HepG2 (cell line): ENCODE measurements around the gene CSNK1G3. TPM values are rescaled to one million over a fixed set of nuclear protein-coding genes. Genes with fewer than 3 reads are reported as not detected.

Experiments
- ATAC-seq: fragments of 200-7000 bp; cut with Tn5 transposase; 3 replicates; pipeline ENCODE4 v1.9.1; 2020; ENCODE audit warnings: mild to moderate bottlenecking, moderate library complexity
- BruUV-seq: library from RNA; stranded (reverse); fragments of 400-500 nt; replicated peaks from 2 replicates; lab custom pipeline; 2021; lab: Mats Ljungman, UMichigan
- CTCF ChIA-PET: fragments of 300-600 bp; formaldehyde crosslinking; extraction: SDS; loops from one replicate; lab custom pipeline; 2021; ENCODE audit warnings: low total read pairs, inconsistent platforms, low intra/inter-chr PET ratio; lab: Yijun Ruan, JAX
- POLR2A ChIA-PET: fragments of 350-600 bp; sonication (Branson Sonifier 250); formaldehyde crosslinking; loops from one replicate; lab custom pipeline; 2020; ENCODE audit warnings: antibody characterized with exemption, inconsistent platforms; lab: Yijun Ruan, JAX
- DNase-seq: peaks from one replicate; pipeline ENCODE4 v3.0.0-alpha.2; 2015; ENCODE audit warnings: low spot score
- FAIRE-seq: peaks from 3 replicates; lab custom pipeline; 2011; peaks lifted over from hg19 to GRCh38; lab: Jason Lieb, UNC
- H2AFZ ChIP-seq: one replicate; pipeline ENCODE4 v1.6.1; 2011; ENCODE audit warnings: low read length, inconsistent platforms
- H3K27ac ChIP-seq: fragments of 300-600 bp; 3 replicates; pipeline ENCODE4 v1.8.0; 2011; ENCODE audit warnings: mixed run types, mild to moderate bottlenecking, mixed read lengths, low read length, inconsistent platforms; ENCODE audit not compliant: insufficient read depth; ENCODE audit errors: extremely low read length
- H3K27me3 ChIP-seq, 2 experiments: fragments of 200-600 bp in 1 of 2; 2 replicates in 1 of 2; 3 replicates in 1 of 2; pipeline versions ENCODE4 v1.6.0 to v1.8.0; 2011; ENCODE audit warnings: low read length in 2 of 2, mild to moderate bottlenecking in 2 of 2, moderate library complexity in 2 of 2, inconsistent platforms in 1 of 2; ENCODE audit not compliant: insufficient read depth in 2 of 2, control insufficient read depth in 1 of 2
- H3K36me3 ChIP-seq, 2 experiments: fragments of 200-600 bp in 1 of 2; replicated peaks in 1 of 2; 2 replicates in 1 of 2; 3 replicates in 1 of 2; pipeline versions ENCODE4 v1.5.1 to v1.8.0; 2011; ENCODE audit warnings: low read length in 2 of 2, inconsistent platforms in 1 of 2; ENCODE audit not compliant: insufficient read depth in 2 of 2, control insufficient read depth in 1 of 2
- H3K4me1 ChIP-seq: 2 replicates; pipeline ENCODE4 v1.5.1; 2012; ENCODE audit warnings: low read length, inconsistent platforms; ENCODE audit not compliant: insufficient read depth
- H3K4me2 ChIP-seq: 2 replicates; pipeline ENCODE4 v1.6.0; 2011; ENCODE audit warnings: low read depth, low read length, inconsistent platforms
- H3K4me3 ChIP-seq, 3 experiments: fragments of 200-600 bp in 1 of 3; sonication (generic), shearing (Covaris generic) in 1 of 3; replicated peaks in 1 of 3; 2 replicates each; pipeline ENCODE4 v1.5.1; 2011 to 2016; ENCODE audit warnings: low read length in 3 of 3, inconsistent platforms in 2 of 3, low read depth in 2 of 3, mild to moderate bottlenecking in 2 of 3, control low read depth in 1 of 3, mixed read lengths in 1 of 3; ENCODE audit not compliant: insufficient read depth in 1 of 3
- H3K79me2 ChIP-seq: one replicate; pipeline ENCODE4 v1.6.1; 2011; ENCODE audit warnings: low read length, inconsistent platforms; ENCODE audit not compliant: insufficient read depth
- H3K9ac ChIP-seq: 2 replicates; pipeline ENCODE4 v1.6.0; 2011; ENCODE audit warnings: mild to moderate bottlenecking, low read depth, low read length, inconsistent platforms; ENCODE audit not compliant: insufficient read depth
- H3K9me3 ChIP-seq: 2 replicates; pipeline ENCODE4 v1.5.1; 2012; ENCODE audit warnings: mild to moderate bottlenecking, low read length
- H4K20me1 ChIP-seq: 2 replicates; pipeline ENCODE4 v1.6.0; 2011; ENCODE audit warnings: inconsistent platforms, mild to moderate bottlenecking, low read length, moderate library complexity; ENCODE audit not compliant: insufficient read depth
- AKAP8 ChIP-seq: sonication (generic); formaldehyde crosslinking; IDR thresholded peaks from 2 replicates; pipeline ENCODE4 v1.5.1; 2020; ENCODE audit warnings: mild to moderate bottlenecking, missing genetic modification reagents
- HDAC1 ChIP-seq: sonication (generic); formaldehyde crosslinking; IDR thresholded peaks from 2 replicates; pipeline ENCODE4 v1.5.1; 2020; ENCODE audit warnings: mild to moderate bottlenecking, missing genetic modification reagents
- HDAC6 ChIP-seq: fragments of 200-600 bp; sonication (generic); IDR thresholded peaks from 2 replicates; pipeline ENCODE4 v1.7.0; 2017; ENCODE audit warnings: mild to moderate bottlenecking, antibody characterized with exemption, low read length, low read depth
- KAT8 ChIP-seq: IDR thresholded peaks from 2 replicates; pipeline ENCODE4 v1.6.1; 2016; ENCODE audit warnings: missing genetic modification reagents, missing compliant biosample characterization
- NCOA2 ChIP-seq: sonication (generic); formaldehyde crosslinking; IDR thresholded peaks from 2 replicates; pipeline ENCODE4 v1.8.0; 2022; ENCODE audit warnings: inconsistent platforms
- POLR2AphosphoS5 ChIP-seq: IDR thresholded peaks from 2 replicates; pipeline ENCODE4 v1.6.1; 2012; ENCODE audit warnings: low read depth, low read length
- ZNF569 ChIP-seq: sonication (generic); formaldehyde crosslinking; IDR thresholded peaks from 2 replicates; pipeline ENCODE4 v1.5.0; 2020; ENCODE audit warnings: mild to moderate bottlenecking, missing genetic modification reagents, moderate library complexity, borderline replicate concordance
- ZNF777 ChIP-seq: sonication (generic); formaldehyde crosslinking; IDR thresholded peaks from 2 replicates; pipeline ENCODE4 v1.4.0; 2020; ENCODE audit warnings: missing genetic modification reagents
- WGBS: methylation state at CpG from one replicate; pipeline ENCODE4 v1.1.6; 2017; ENCODE audit warnings: low lambda C conversion rate; 5-methylcytosine and 5-hydroxymethylcytosine counted together
- in situ Hi-C: cut with HindIII; loops from 2 replicates; pipeline ENCODE4 v1.10.0; 2017; ENCODE audit warnings: low pct_unique_long_range_greater_than_20kb; ENCODE audit not compliant: extremely low pct_ligation_motif_present
- intact Hi-C: fragments of 100-400 bp; cut with micrococcal nuclease; formaldehyde crosslinking; loops from one replicate; pipeline ENCODE4 v1.10.0; 2022; ENCODE audit not compliant: unreplicated experiment
- polyA plus RNA-seq, 8 experiments: library from polyadenylated mRNA; depleted of rRNA in 3 of 8; stranded (reverse) in 7 of 8; unstranded in 1 of 8; fragments of >200 nt; fragmentation: Illumina TruSeq in 4 of 8; extraction: Trizol in 4 of 8; gene quantifications; 2 replicates each; pipeline versions ENCODE4 v1.2.1 to v1.2.3, GENCODE V29; 2011 to 2016; ENCODE audit warnings: low read depth in 4 of 8, missing spikeins in 1 of 8, mixed read lengths in 1 of 8; ENCODE audit not compliant: insufficient read depth in 1 of 8
- total RNA-seq, 5 experiments: library from RNA; depleted of rRNA; stranded (reverse); fragments of >200 nt; fragmentation: Illumina TruSeq; extraction: Trizol; gene quantifications; 2 replicates each; pipeline ENCODE4 v1.2.3, GENCODE V29; 2016; ENCODE audit warnings: low read depth in 1 of 5
- TF ChIP-seq, protein P1 (sequence below): sonication (generic); formaldehyde crosslinking; IDR thresholded peaks from 2 replicates; pipeline ENCODE4 v1.5.1; 2020; ENCODE audit warnings: mild to moderate bottlenecking, missing genetic modification reagents, borderline replicate concordance
- TF ChIP-seq, protein P2 (sequence below): sonication (generic); formaldehyde crosslinking; IDR thresholded peaks from 2 replicates; pipeline ENCODE4 v1.5.1; 2020; ENCODE audit warnings: missing genetic modification reagents, mild to moderate bottlenecking, borderline replicate concordance

Gene CSNK1G3
- total and polyA plus RNA-seq, 2 of the 13 experiments (the other 11 are each of a cell fraction or from before 2014, with no cell fraction given), result 11.3 to 31.5 TPM

DNA sequence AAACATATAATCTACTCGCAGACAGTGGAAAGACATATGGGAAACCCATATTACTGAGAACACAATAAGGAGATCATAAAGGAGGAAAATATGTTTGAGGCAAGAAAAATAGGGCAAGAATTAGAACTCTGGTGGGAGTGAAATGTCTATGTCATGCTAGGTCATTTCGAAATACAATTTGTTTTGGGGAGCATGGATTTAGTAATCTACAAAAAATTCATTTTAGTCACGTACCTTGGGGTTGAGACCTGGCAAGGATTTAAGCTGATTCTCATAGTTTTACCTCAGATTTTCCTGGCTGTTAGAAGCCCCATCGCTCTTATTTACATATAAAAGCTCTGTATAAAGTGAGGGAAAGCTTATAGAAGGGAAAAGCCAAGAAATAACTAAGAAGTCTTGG is 11.5 kb upstream of the CSNK1G3 start:
- H3K4me3 ChIP-seq, result no peak overlapping the region
- FAIRE-seq (no peak), DNase-seq (no peak), ATAC-seq (no peak)
- no peaks in the 10 kb centered on the region; a peak in 2 of 5 replicates for H3K27me3 ChIP-seq
- WGBS, result 8% methylated on average over 4 of the region's 4 CpGs
- H4K20me1 ChIP-seq, result no peaks in the 10 kb centered on the region
- in situ Hi-C loops (no loop called here), intact Hi-C loops (no loop called here)
- no peak overlapping the region for H3K9ac ChIP-seq
- H3K4me1 ChIP-seq, result no peaks in the 10 kb centered on the region
- ChIA-PET POLR2A (interaction anchor here (0.9 kb wide), 1 partner anchor 11 kb away, joined by 3 read pairs; the partner anchor contains the start of gene CSNK1G3), CTCF (no interaction called here)
- H3K79me2 ChIP-seq, result no peaks in the 10 kb centered on the region
- TF ChIP-seq POLR2AphosphoS5 (no peak), HDAC1 (CRISPR knock-in tag) (no peak), HDAC6 (no peak), NCOA2 (CRISPR knock-in tag) (no peak)
- no peak overlapping the region for H3K4me2 ChIP-seq
- no peak overlapping the region for H2AFZ ChIP-seq
- H3K9me3 ChIP-seq, result no peaks in the 10 kb centered on the region
- no TSS peak for BruUV-seq
- no peak overlapping the region for H3K27ac ChIP-seq
- H3K36me3 ChIP-seq, result no peaks in the 10 kb centered on the region

DNA sequence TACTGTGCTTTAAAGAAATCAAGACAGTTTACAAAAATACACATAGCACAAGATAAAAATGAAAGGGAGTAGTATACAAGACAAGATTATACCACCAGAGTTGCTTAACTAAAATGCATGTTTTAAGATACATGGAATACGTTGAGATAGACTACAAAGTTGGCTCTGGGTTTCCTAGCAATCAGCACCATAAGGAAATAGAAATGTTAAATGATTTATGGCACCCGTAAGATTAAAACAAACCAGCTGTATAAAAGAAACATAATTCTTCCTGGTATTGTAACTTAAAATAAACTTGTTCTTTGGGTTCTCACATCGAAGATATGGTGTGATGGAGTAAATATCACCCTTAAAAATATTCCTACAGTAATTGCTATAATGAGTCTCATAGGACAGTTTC is 9.9 kb upstream of the CSNK1G3 start:
- TF ChIP-seq, protein P1, sequence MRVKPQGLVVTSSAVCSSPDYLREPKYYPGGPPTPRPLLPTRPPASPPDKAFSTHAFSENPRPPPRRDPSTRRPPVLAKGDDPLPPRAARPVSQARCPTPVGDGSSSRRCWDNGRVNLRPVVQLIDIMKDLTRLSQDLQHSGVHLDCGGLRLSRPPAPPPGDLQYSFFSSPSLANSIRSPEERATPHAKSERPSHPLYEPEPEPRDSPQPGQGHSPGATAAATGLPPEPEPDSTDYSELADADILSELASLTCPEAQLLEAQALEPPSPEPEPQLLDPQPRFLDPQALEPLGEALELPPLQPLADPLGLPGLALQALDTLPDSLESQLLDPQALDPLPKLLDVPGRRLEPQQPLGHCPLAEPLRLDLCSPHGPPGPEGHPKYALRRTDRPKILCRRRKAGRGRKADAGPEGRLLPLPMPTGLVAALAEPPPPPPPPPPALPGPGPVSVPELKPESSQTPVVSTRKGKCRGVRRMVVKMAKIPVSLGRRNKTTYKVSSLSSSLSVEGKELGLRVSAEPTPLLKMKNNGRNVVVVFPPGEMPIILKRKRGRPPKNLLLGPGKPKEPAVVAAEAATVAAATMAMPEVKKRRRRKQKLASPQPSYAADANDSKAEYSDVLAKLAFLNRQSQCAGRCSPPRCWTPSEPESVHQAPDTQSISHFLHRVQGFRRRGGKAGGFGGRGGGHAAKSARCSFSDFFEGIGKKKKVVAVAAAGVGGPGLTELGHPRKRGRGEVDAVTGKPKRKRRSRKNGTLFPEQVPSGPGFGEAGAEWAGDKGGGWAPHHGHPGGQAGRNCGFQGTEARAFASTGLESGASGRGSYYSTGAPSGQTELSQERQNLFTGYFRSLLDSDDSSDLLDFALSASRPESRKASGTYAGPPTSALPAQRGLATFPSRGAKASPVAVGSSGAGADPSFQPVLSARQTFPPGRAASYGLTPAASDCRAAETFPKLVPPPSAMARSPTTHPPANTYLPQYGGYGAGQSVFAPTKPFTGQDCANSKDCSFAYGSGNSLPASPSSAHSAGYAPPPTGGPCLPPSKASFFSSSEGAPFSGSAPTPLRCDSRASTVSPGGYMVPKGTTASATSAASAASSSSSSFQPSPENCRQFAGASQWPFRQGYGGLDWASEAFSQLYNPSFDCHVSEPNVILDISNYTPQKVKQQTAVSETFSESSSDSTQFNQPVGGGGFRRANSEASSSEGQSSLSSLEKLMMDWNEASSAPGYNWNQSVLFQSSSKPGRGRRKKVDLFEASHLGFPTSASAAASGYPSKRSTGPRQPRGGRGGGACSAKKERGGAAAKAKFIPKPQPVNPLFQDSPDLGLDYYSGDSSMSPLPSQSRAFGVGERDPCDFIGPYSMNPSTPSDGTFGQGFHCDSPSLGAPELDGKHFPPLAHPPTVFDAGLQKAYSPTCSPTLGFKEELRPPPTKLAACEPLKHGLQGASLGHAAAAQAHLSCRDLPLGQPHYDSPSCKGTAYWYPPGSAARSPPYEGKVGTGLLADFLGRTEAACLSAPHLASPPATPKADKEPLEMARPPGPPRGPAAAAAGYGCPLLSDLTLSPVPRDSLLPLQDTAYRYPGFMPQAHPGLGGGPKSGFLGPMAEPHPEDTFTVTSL (CRISPR knock-in tag), result no peak
- TF ChIP-seq ZNF569 (CRISPR knock-in tag), result no peak
- no peak for TF ChIP-seq AKAP8
- TF ChIP-seq, protein P2, sequence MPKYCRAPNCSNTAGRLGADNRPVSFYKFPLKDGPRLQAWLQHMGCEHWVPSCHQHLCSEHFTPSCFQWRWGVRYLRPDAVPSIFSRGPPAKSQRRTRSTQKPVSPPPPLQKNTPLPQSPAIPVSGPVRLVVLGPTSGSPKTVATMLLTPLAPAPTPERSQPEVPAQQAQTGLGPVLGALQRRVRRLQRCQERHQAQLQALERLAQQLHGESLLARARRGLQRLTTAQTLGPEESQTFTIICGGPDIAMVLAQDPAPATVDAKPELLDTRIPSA (CRISPR knock-in tag), result no peak
- no peak for TF ChIP-seq KAT8 (CRISPR knock-in tag)
- no peak for TF ChIP-seq ZNF777 (CRISPR knock-in tag)
- Histone ChIP-seq H3K4me3 (no peak overlapping the region), H3K27ac (no peak overlapping the region), H3K4me2 (no peak overlapping the region), H3K4me1 (no peaks in the 10 kb centered on the region), H4K20me1 (no peaks in the 10 kb centered on the region), H3K27me3 (no peaks in the 10 kb centered on the region; a peak in 2 of 5 replicates), H3K79me2 (no peaks in the 10 kb centered on the region), H3K36me3 (no peaks in the 10 kb centered on the region), H2AFZ (no peak overlapping the region), H3K9me3 (no peaks in the 10 kb centered on the region), H3K9ac (no peak overlapping the region)
- in situ Hi-C loops (no loop called here), intact Hi-C loops (no loop called here)
- no peak for FAIRE-seq
- WGBS, result 14% methylated on average over 3 of the region's 3 CpGs
- no peak for ATAC-seq
- BruUV-seq, result no TSS peak
- ChIA-PET POLR2A (no interaction called here), CTCF (no interaction called here)
- DNase-seq, result no peak
